IMR-90 (cell line): ENCODE data around the gene PRR23E.

Experiments used
- BHLHE40 ChIP-seq: fragments of 150-350 bp; IDR thresholded peaks from 2 replicates; pipeline ENCODE4 v1.6.1; 2016; ENCODE audit warnings: mild to moderate bottlenecking, low read depth, low read length
- CEBPB ChIP-seq: IDR thresholded peaks from 2 replicates; pipeline ENCODE4 v1.6.1; 2012; ENCODE audit warnings: low read depth, low read length, improper control_type of control experiment
- CHD1 ChIP-seq: IDR thresholded peaks from 2 replicates; pipeline ENCODE4 v1.6.1; 2012; ENCODE audit warnings: low read depth, low read length, improper control_type of control experiment
- FOS ChIP-seq: fragments of 150-350 bp; IDR thresholded peaks from 2 replicates; pipeline ENCODE4 v1.6.1; 2016; ENCODE audit warnings: low read depth, low read length
- MAFK ChIP-seq: IDR thresholded peaks from 2 replicates; pipeline ENCODE4 v1.6.1; 2012; ENCODE audit warnings: low read depth, low read length, improper control_type of control experiment
- MAZ ChIP-seq: IDR thresholded peaks from 2 replicates; pipeline ENCODE4 v1.6.1; 2012; ENCODE audit warnings: low read depth, mild to moderate bottlenecking, low read length, improper control_type of control experiment, moderate library complexity, borderline replicate concordance
- MXI1 ChIP-seq: IDR thresholded peaks from 2 replicates; pipeline ENCODE4 v1.6.1; 2012; ENCODE audit warnings: low read depth, mild to moderate bottlenecking, low read length, moderate library complexity, borderline replicate concordance
- POLR2A ChIP-seq: IDR thresholded peaks from 2 replicates; pipeline ENCODE4 v1.6.1; 2012; ENCODE audit warnings: mild to moderate bottlenecking, low read depth, low read length
- RAD21 ChIP-seq: IDR thresholded peaks from 2 replicates; pipeline ENCODE4 v1.6.1; 2012; ENCODE audit warnings: low read length, improper control_type of control experiment
- RCOR1 ChIP-seq: IDR thresholded peaks from 2 replicates; pipeline ENCODE4 v1.6.1; 2012; ENCODE audit warnings: mild to moderate bottlenecking, low read length, improper control_type of control experiment; ENCODE audit not compliant: insufficient replicate concordance
- RFX5 ChIP-seq: IDR thresholded peaks from 2 replicates; pipeline ENCODE4 v1.8.0; 2012; ENCODE audit warnings: low read depth, mild to moderate bottlenecking, low read length, moderate library complexity
- SMC3 ChIP-seq: fragments of 150-350 bp; IDR thresholded peaks from 2 replicates; pipeline ENCODE4 v1.6.1; 2016; ENCODE audit warnings: low read depth, mild to moderate bottlenecking, antibody characterized with exemption, low read length, moderate library complexity
- TF ChIP-seq, protein P1 (sequence below): fragments of 150-350 bp; IDR thresholded peaks from 2 replicates; pipeline ENCODE4 v1.6.1; 2016; ENCODE audit warnings: low read depth, mild to moderate bottlenecking, low read length, moderate library complexity, borderline replicate concordance
- TF ChIP-seq, protein P2 (sequence below): conservative IDR thresholded peaks from 2 replicates; pipeline ENCODE4 v1.5.1; 2012; ENCODE audit warnings: mild to moderate bottlenecking, low read depth, low read length, improper control_type of control experiment

DNA sequence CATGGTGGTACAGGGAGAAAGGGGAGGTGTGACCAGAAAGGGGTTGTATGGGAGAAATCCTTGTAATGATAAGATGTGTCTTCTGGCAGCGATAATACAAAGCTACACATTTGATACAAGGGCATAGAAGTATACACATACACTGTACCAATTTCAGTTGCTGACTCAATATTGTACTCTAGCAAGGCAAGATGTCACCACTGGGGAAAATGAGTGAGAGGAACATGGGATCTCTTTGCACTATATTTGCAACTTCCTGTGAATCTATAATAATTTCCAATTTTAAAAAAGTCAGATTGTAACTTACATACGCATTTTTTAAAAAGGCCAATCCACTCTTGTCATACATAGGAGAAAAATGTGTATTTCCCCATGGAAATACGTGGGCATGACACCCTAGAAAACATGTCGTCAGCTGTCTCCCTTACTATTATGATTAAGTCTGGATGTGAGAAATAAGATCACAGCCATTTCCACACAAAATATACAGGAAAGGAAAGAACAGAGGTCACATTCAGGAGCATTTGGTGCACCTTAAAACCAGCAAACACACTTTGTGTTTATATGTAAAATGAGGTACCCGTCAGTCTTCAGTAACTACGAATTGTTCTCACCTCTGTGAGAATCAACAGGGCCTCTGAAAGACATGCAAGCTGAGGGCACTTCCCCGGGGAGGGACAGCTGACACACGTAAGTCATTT is 22.9 kb downstream of the PRR23E start:
- TF ChIP-seq, protein P1, sequence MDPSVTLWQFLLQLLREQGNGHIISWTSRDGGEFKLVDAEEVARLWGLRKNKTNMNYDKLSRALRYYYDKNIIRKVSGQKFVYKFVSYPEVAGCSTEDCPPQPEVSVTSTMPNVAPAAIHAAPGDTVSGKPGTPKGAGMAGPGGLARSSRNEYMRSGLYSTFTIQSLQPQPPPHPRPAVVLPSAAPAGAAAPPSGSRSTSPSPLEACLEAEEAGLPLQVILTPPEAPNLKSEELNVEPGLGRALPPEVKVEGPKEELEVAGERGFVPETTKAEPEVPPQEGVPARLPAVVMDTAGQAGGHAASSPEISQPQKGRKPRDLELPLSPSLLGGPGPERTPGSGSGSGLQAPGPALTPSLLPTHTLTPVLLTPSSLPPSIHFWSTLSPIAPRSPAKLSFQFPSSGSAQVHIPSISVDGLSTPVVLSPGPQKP = no peak
- TF ChIP-seq, protein P2, sequence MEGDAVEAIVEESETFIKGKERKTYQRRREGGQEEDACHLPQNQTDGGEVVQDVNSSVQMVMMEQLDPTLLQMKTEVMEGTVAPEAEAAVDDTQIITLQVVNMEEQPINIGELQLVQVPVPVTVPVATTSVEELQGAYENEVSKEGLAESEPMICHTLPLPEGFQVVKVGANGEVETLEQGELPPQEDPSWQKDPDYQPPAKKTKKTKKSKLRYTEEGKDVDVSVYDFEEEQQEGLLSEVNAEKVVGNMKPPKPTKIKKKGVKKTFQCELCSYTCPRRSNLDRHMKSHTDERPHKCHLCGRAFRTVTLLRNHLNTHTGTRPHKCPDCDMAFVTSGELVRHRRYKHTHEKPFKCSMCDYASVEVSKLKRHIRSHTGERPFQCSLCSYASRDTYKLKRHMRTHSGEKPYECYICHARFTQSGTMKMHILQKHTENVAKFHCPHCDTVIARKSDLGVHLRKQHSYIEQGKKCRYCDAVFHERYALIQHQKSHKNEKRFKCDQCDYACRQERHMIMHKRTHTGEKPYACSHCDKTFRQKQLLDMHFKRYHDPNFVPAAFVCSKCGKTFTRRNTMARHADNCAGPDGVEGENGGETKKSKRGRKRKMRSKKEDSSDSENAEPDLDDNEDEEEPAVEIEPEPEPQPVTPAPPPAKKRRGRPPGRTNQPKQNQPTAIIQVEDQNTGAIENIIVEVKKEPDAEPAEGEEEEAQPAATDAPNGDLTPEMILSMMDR = no peak
- TF ChIP-seq POLR2A = no peak
- TF ChIP-seq SMC3 = no peak
- TF ChIP-seq BHLHE40 = no peak
- TF ChIP-seq MAFK = no peak
- no peak for TF ChIP-seq MAZ
- no peak for TF ChIP-seq CEBPB
- TF ChIP-seq CHD1 = no peak
- no peak for TF ChIP-seq RAD21
- TF ChIP-seq FOS = no peak
- TF ChIP-seq RCOR1 = no peak
- TF ChIP-seq RFX5 = no peak
- TF ChIP-seq MXI1 = no peak
